Fibroblast of skin of left quadriceps (primary cell): ENCODE data around the gene SPHK2.

Experiments used
- DNase-seq, 2 experiments: peaks; one replicate each; pipeline ENCODE4 v3.0.0-alpha.2; 2013; ENCODE audit warnings: low read depth in 2 of 2

The SPHK2 gene

DNA sequence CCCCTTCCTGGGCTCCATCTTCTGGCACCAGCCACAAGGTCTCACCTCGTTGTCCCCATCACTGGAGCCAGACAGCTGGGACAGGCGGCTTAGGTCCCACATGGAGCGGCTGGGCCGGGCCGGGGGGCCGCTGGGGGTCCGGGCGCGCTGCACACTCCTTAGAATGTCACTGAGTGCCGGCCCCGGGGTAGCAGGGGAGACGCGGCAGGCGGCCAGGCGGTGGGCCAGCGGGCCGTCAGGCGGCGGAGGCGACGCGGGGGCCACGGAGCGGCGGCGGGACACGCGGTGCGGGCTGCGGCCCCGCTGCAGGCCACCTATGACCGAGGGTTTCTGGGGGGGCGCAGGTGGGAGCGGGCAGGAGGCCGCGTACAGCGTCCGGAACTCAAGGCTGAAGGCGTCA is 15.9 kb upstream of the SPHK2 start:
- no peak for DNase-seq

DNA sequence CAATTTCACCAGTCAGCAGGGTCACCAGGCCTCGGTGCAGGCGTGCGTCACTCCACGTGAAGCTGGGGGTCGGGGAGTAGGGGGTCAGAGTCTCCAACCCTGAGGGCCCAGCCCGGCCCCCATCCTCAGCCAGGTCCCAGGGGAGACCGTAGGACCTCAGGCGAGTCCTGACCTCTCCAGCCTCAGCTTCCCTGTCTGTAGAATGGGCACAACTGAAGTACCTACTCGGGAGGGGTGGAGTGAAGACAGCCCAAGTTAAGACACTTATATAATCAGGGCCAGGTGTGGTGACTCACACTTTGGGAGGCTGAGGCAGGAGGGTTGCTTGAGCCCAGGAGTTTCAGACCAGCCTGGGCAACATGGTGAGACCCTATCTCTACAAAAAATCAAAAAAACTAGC is 15.5 kb upstream of the SPHK2 start:
- DNase-seq = no peak

DNA sequence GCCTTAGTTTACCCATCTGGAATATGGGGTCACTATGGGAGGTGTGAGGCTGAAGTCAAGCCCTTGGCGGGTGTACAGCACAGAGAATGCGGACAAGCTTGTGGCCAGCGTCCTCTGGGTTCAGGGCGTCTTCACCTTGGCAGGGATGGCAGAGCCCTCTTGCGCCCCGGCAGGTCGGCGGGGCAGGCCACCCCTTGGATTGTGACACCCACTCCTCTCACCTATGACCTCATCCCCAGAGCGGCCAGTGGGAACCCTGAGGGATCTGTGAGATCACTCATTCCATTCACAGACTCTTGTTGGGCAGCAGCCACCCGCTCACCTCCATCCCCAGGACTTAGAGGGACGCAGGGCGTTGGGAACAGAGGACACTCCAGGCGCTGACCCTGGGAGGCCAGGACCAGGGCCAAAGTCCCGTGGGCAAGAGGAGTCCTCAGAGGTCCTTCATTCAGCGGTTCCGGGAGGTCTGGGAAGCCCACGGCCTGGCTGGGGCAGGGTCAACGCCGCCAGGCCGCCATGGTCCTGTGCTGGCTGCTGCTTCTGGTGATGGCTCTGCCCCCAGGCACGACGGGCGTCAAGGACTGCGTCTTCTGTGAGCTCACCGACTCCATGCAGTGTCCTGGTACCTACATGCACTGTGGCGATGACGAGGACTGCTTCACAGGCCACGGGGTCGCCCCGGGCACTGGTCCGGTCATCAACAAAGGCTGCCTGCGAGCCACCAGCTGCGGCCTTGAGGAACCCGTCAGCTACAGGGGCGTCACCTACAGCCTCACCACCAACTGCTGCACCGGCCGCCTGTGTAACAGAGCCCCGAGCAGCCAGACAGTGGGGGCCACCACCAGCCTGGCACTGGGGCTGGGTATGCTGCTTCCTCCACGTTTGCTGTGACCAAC is 12.6 kb upstream of the SPHK2 start, which contains the start of gene SPACA4:
Gene SPACA4 (plus strand): TSS at position 280 of the 896 bp plus-strand sequence. CDS start 237 bp downstream, at position 517.
- DNase-seq = no peak

DNA sequence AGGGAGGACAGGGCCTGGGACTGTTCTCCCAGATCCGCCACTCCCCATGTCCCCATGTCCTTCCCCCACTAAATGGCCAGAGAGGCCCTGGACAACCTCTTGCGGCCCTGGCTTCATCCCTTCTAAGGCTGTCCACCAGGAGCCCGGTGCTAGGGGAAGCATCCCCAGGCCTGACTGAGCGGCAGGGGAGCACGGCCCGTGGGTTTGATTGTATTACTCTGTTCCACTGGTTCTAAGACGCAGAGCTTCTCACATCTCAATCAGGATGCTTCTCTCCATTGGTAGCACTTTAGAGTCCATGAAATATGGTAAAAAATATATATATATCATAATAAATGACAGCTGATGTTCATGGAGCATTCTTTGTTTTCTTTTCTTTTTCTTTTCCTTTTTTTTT is 11.9 kb upstream of the SPHK2 start:
- no peak for DNase-seq

DNA sequence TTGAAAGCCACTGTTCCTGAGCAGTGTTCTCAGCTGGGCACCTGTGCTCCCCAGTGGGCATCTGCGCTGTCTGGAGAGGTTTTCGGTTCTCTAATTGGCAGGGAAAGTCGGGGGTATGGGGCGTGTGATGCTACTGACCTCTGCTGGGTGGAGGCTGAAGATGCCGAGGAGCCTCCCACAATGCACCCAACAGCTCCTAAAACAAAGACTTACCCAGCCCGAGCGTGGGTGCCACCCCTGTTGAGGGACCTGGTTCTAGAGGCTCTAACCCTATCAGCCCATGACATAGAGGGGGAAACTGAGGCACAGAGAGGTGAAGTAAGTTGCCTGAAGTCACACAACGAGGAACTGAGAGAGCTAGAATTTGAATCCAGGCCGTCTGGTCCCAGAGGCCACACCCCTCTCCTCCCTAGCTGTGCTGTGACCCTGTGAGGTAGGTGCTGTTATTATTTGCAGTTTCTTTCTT is 10.5 kb upstream of the SPHK2 start:
- DNase-seq = no peak

DNA sequence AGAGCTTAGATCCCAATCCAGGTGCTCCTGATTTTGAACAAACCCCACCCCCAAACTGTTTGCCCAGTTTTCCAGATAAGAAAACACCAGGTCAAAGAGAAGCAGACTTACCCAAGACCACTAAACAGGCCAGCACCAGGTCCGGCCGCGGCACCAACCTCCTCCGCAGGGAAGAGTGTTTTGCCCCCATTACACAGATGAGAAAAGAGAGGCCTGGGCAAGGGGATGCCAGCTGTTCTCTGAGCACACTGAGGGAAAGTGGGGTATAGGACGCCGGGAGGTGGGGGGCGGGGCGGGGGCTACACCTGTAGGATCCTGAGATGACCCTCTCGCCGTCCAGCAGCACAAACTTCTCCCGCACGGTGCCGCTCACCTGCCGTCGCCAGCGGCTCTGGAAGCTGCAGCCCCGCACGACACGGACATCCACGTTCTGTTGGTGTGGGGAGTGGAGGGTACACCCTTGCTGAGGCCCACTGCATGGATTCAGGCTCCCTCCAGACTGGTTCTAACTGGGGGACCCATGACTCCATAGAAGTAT is 9.7 kb upstream of the SPHK2 start:
- DNase-seq = no peak

DNA sequence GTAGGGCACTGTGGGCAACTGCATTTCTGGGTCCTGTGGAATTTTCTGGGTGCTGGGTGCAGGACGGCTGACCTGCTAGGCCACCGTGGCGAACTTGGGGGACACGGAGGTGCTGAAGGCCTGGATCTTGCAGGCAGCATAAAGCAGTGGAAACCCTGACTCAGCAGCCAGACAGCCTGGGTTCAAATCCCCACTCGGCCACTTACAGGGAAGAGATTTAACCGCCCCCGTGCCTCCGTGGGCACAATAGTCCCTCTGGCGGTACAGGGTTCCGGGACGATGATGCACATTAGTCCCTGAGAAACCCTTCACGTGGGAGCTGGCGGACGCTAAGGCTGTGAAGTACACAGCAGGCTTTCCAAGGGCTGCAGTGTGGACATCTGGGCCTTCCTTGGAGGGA is 7.4 kb upstream of the SPHK2 start:
- DNase-seq = no peak

DNA sequence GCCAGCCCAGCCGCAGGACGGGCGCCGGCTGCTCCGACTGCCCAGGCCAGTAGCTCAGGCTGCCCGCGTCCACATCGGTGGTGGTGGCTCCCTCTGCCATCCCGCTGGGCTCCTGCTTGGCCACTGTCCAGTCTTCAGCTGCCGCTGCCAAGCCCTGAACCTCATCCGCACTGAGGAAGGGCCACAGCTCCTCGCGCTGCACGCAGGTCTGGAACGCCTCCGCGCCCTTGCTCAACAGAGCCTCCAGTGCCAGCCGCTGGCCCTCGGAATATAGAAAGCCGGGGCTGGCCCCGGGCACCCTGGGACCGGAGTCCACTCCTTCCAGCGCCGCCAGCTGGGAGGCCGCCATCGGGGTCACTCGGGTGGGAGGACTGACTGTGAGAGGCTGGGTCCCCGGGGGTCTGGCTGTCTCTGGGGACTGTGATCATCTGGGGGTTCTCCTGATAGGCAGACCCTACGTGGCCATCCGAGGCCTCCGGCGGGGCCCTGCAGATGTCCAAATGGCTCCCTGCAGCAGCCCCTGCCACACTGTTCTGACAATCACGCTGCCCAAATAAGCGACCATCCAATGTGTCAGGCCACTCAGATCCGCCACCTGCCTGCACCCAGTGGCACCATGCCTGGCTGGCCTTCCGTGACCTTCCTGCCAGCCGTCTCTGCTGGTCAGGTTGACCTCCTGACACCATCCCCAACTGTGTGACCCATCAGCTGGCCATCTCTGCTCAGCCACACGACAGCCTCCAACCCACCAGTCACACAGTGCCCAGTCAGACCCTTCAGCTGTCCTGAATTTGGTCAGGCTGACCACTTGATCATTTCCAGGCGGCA is 6.1 kb upstream of the SPHK2 start:
- DNase-seq = no peak

DNA sequence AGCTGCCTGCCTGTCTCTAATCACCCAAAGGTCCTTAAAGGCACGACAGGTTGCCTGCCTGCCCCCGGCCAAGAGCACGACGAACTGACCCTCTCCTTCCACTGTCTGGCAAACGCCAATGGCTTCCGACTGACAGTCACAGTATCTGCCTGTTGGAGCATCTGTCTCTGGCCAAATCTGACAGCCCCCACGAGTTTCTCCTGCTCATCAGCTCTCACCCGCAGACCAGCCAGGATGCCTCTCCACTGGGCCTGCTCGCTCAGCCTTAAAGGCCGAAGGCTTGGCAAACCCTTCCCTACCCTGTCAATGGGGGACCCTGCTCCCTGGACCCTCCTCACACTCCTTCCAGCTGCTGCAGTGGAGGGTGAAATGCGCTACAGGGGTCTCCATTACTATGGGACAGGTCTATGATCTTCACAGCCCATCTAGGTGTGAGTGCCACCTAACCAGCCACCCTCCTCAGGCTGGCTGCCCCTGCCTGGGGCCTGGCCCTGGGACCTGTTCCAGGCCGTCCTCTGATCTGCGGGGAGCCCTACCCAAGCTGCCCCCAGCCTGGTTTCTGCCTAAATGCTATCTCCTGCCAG is 5.4 kb upstream of the SPHK2 start:
- DNase-seq = no peak

DNA sequence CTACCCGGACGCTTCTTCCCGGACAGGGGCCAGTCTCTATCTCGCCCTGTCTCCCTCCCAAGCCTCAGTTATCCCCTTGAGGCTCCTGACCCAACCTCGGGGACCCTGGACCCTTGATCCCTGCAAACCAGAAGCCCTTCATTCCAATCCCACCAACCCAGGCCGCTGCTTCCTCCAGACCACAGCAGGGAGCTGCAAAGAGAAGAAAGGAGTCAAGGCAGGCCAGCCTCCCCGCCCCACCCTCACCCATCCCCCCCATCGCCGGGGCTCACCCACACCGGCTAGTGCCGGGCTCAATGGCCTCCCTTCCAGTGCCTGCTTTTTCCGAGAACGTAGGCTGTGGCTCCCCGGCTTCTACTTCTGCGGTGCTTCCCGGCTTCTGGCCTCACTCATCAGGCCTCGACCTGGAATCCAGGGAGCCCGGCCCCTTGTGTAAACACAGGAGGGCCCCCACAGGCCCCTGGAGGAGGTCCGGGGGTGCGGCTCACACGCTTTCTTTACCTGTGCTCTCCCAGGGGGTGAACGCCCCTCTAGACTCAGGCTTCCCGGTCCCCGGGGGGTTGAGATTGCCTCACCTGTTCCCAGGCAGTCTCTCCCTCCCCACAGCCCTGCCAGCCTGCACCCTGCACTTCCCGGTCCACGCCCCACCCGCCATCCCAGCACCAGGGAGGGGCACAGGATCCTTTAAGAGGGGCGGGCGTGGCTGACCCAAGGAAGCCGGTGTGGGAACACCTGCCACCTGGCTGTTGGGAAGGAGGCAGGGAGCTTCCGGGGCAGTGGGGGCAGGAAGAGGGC is 4.7 kb upstream of the SPHK2 start, which contains the start of gene FAM83E:
Gene FAM83E (minus strand): TSS at position 641 of the 795 bp plus-strand sequence. CDS start 1,704 bp downstream, outside the sequence.
- no peak for DNase-seq

DNA sequence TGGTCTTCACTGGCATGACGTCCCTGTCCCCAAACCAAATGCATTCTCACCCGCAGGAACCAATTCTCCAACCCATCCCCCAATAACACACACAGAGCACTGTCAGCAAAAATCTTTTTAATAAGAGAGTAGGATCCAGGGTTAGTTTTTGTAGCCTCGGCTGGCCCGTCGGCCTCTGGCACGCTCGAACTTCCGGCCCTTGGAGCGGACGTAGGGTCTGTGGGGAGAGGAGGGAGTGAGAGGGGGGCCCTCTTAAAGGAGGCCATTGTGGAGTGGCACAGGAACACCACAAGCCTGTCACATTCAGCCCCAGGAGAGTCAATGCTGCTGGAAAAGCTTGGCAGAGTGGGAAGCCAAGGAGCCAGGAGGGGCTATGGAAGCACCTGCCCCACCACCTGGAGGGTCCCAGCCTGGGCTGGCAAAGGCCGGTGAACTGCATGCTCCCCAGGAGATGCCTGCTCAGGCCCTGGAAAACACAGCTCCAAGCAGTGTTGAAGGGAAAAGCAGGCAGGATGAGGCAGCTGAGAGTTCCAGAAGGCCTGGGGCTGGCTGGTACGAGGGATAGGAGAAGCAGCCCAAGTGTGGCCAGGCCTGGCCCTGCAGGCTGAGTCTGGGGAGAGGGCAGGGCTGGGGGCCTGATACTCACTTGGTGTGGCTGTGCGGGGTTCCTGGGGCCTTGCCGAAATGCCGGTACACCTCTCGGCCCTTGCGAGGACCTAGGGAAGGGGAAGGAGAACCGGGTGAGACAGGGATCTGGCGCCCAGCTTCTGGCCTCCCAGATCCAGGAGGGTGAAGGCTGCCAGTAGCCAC is 3.9 kb upstream of the SPHK2 start:
- no peak for DNase-seq

DNA sequence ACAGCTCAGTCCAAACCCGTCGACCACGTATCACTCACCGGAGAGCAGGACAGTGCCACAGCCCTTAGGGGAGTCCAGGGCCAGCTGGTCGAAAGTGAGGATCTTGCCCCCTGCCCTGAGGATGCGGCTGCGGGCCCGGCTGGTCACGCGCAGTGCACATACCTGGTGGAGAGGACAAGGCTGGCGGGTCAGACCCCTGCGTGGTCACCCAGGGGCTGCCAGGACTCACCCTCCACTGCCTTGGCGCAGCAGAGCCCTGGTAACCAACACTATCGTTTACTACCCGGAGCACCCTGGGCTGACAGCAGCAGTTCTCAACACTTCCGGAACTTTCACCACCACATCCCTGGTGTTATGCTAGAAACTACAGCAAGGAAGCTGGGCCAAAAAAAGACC is 3.3 kb upstream of the SPHK2 start:
- DNase-seq = no peak

DNA sequence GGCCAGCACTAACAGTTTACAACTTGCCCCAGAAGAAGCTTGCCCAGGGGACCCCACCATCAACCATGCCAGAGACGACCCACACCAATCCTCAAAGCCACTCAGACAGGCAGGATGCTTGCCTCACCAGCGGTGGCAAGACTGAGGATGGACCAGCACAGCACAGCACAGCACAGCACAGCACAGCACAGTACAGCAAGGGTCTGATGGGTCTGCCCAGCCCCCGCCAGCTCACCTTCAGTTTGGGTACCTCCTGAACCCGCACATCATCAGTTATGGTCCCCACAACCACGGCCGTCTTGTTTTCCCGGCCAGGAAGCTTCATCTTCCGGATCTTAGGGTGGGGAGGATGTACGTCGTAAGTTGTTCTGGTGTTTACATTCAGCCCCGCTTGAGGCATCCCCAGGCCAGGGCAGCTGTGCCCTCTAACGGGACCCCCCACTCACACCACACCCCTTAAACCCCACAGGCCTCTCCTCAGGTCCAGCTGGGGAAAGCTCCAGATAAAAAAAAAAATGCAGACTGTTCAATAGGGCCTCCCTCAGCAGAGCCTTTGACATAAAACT is 2.7 kb upstream of the SPHK2 start:
- DNase-seq = no peak

DNA sequence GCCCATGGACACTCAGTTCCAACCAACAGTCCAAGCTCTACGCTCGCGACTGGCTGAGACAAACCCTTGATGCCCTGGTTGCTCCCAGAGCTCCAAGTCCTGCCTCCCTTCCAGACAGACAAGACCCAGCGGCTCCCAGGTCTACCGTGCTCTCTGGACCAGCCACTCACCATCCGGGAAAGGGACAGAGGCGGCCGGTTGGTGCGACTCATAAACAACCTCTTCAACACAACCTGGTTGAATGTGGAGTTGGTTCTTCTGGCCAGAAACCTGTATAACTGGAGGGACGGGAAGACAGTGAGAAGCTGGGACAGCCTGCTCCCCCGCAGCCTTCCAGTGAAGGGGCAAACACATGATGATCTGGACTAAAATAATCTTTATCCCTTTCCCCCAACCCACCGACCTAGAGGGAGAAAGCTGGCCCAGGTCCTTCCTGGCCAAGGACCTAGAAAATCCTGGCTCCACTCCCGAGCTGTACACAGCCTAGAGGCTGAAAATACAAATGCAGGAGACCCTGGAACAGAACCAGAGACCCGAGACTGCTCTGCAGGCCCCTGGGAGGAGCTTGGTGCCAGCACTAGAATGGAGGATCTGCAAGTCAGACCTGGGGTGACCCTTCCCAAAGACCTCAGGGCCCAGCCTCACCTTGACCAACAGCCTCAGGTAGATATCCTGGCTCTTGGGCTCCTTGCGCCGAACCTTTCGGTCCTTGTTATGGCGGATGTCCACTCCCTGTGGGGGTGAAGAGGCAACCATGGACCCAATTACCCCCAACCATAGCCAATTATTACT is 2.0 kb upstream of the SPHK2 start:
- DNase-seq = no peak

DNA sequence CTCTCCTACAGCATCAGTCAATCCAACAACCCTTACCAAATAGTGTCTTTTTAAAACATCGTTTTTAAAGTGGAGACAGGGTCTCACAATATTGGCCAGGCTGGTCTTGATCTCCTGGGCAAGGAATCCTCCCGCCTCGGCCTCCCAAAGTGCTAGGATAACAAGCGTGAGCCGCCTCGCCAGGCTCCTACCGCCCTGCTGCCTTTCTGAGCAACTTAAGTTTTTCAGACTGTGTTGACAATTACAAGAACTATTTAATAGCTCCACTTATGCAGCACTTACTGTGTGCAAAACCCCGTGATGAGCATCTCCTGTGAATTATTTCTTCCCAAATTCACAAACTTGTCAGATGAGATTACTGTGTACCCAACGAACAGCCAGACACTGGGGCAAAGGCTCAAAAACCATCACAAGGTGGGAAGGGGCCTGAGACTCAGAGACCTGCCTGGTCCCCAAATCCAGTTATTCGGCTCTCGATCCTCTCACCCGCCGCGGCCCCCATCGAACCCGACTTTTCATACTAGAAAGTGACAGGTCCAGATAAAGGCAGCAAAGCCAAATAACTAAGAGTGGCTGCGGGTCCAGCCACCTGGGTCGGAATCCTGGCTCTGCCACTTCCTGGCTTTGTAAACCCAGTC is 909 bp upstream of the SPHK2 start:
- DNase-seq = no peak

DNA sequence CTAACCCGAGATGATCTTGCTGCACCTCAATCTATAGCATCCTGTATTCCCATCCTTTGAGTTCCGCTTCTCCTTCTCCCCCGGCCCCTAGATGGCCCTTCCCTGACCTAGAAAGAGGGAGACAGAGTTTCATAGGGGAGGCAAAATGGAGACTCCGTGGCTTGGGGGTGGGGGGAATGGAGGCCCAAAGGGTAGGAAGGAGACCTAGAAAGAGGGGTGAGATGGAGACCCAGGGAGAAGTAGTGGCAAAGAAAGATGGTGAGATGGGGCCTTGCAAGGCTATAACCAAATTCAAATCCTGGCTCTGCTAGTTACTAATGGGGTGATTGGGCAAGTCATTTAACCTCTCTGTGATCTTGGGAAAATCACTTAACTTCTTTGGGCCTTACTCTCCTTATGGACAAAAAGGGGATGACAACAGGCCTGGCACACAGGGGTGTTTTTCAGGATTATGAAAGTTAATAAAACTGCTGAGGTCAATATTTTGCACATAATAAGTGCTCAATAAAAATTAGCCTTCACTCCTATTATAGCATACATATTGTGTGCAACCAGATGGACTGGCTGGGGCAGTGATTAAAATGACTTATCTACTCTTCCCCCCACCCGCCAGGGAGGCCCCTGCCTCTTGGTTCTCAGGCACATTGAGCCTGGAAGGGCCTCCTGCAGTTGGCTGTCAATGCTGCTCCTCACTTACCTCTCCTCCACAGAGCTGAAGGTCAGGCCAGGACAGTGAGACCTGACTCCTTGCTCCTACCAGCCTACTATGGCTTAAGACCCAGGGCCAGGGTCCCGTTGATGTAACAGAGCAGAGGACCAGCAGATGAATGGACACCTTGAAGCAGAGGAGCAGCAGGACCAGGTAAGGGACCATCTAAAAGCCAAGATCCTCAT is 633 bp downstream of the SPHK2 start:
- no peak for DNase-seq

DNA sequence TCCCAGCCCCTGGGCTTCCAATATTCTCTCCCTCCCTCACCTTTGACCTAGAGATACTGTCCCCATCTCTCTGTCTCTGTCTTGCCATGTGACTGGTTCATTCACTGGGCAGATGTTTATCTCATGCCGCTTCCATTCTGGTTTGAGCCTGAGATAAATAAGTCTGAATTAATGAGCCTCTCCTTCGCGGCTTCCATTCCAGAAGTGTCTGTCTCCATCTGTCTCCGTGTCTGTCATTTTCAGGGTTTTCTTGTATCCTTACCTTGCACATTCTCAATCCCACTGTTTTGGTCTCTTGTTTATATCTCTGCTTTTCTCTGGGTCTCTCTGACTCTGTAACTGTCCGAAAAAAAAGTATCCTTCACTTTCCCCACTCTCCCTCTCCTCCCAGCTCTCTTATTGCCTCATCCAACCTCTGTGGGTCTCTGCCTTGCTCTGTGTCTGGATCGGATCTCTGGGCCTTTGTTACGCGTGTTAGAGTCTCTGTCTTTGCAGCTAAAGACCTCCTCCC is 4.3 kb downstream of the SPHK2 start:
- no peak for DNase-seq
